A549 (cell line): ENCODE results near the gene MINPP1. TPM values are rescaled to one million over a fixed set of nuclear protein-coding genes. Genes with fewer than 3 reads are reported as not detected.
"Not testable (repeated sequence)": the region's sequence is repeated elsewhere in the genome, so short reads cannot be mapped to it uniquely, and the experiment has no call there.

Experiments used
- ATAC-seq, 2 experiments: fragments of 200-7000 bp in 1 of 2; fragments of >200 bp in 1 of 2; cut with Nextera tagmentation in 1 of 2; cut with Tn5 transposase in 1 of 2; 3 replicates each; pipeline versions ENCODE4 v1.8.0 to v1.9.1; 2018 to 2020; ENCODE audit warnings: mild to moderate bottlenecking in 1 of 2, moderate library complexity in 1 of 2
- CTCF ChIA-PET: fragments of 300-600 bp; sonication (Branson Sonifier 250); formaldehyde crosslinking; extraction: SDS; loops from one replicate; lab custom pipeline; 2021; ENCODE audit warnings: antibody characterized with exemption, inconsistent platforms; lab: Yijun Ruan, JAX
- POLR2A ChIA-PET: fragments of 350-600 bp; formaldehyde crosslinking; extraction: SDS; loops from one replicate; lab custom pipeline; 2021; ENCODE audit warnings: antibody characterized with exemption, inconsistent platforms; lab: Yijun Ruan, JAX
- DNase-seq, 2 experiments: peaks; one replicate each; pipeline versions ENCODE4 v3.0.0 to v3.0.0-alpha.2; 2011 to 2016; ENCODE audit warnings: low read depth in 1 of 2, low spot score in 1 of 2
- FAIRE-seq: peaks from 2 replicates; lab custom pipeline; 2011; peaks lifted over from hg19 to GRCh38; lab: Jason Lieb, UNC
- H3K27ac ChIP-seq, 2 experiments: fragments of >200 bp; sonication (Bioruptor Twin); formaldehyde crosslinking; 3 replicates each; pipeline ENCODE4 v1.5.1; 2016 to 2017
- H3K4me1 ChIP-seq: fragments of >200 bp; sonication (Bioruptor Twin); formaldehyde crosslinking; 3 replicates; pipeline ENCODE4 v1.6.1; 2016
- H3K4me2 ChIP-seq: fragments of >200 bp; sonication (Bioruptor Twin); formaldehyde crosslinking; 3 replicates; pipeline ENCODE4 v1.6.1; 2016
- H3K4me3 ChIP-seq: fragments of >200 bp; sonication (Bioruptor Twin); formaldehyde crosslinking; 3 replicates; pipeline ENCODE4 v1.5.1; 2016
- H3K9me3 ChIP-seq: fragments of >200 bp; sonication (Bioruptor Twin); formaldehyde crosslinking; 3 replicates; pipeline ENCODE4 v1.6.1; 2016
- CEBPB ChIP-seq, 2 experiments: fragments of >200 bp in 1 of 2; sonication (Bioruptor Twin) in 1 of 2; formaldehyde crosslinking in 1 of 2; IDR thresholded peaks; 2 replicates each; pipeline ENCODE4 v1.6.1; 2012 to 2016
- EP300 ChIP-seq, 2 experiments: fragments of >200 bp; sonication (Bioruptor Twin); formaldehyde crosslinking; IDR thresholded peaks; 2 replicates in 1 of 2; 3 replicates in 1 of 2; pipeline ENCODE4 v1.6.1; 2016 to 2017
- GATA3 ChIP-seq: IDR thresholded peaks from 2 replicates; pipeline ENCODE4 v1.6.1; 2012; ENCODE audit warnings: borderline replicate concordance
- HMGXB4 ChIP-seq: fragments of 250-450 bp; sonication (Bioruptor Pico); IDR thresholded peaks from 2 replicates; pipeline ENCODE4 v1.5.0; 2021; ENCODE audit warnings: mild to moderate bottlenecking, moderate library complexity, borderline replicate concordance
- MAFK ChIP-seq: fragments of 450-650 bp; IDR thresholded peaks from 2 replicates; pipeline ENCODE4 v1.6.1; 2014; ENCODE audit not compliant: partially characterized antibody
- PBX3 ChIP-seq: IDR thresholded peaks from 2 replicates; pipeline ENCODE4 v1.6.1; 2012
- RFX5 ChIP-seq: fragments of 450-650 bp; IDR thresholded peaks from 2 replicates; pipeline ENCODE4 v1.7.1; 2014; ENCODE audit warnings: antibody characterized with exemption, mild to moderate bottlenecking, moderate library complexity
- WGBS: methylation state at CpG from one replicate; pipeline ENCODE4 v1.1.6; 2017; ENCODE audit errors: missing lambda C conversion rate; 5-methylcytosine and 5-hydroxymethylcytosine counted together
- polyA plus RNA-seq, 4 experiments: library from polyadenylated mRNA; depleted of rRNA in 3 of 4; stranded (reverse); fragments of >200 nt; fragmentation: RNase III in 1 of 4; extraction: RNeasy Plus Mini Kit Qiagen cat#74134 plus additional on column Dnase treatment in 1 of 4; gene quantifications; 2 replicates in 3 of 4; 3 replicates in 1 of 4; pipeline ENCODE4 v1.2.3, GENCODE V29; 2011 to 2017
- TF ChIP-seq, protein P1 (sequence below): fragments of 200-600 bp; sonication (generic); IDR thresholded peaks from 2 replicates; pipeline ENCODE4 v1.6.1; 2016; ENCODE audit warnings: antibody characterized with exemption, mild to moderate bottlenecking, moderate library complexity
- TF ChIP-seq, protein P2 (sequence below): IDR thresholded peaks from 2 replicates; pipeline ENCODE4 v1.6.1; 2012

Gene MINPP1
- polyA plus RNA-seq, 2 of the 4 experiments (the other 2 are of a cell fraction): 28.4 to 31.4 TPM

- H3K9me3 ChIP-seq, FAIRE-seq, H3K27ac ChIP-seq, H3K4me1 ChIP-seq, CTCF ChIA-PET, POLR2A ChIA-PET, H3K4me2 ChIP-seq, ATAC-seq: not testable (repeated sequence)
- WGBS: 86% methylated on average over 2 of the region's 2 CpGs
- peak; percentile 56 for TF ChIP-seq MAFK
- TF ChIP-seq, all 56 proteins: peak for 1; not testable (repeated sequence) for 55
- H3K4me3 ChIP-seq, DNase-seq: not testable (repeated sequence)
Measured at GRCh38 chr10:87492450-87492849, 12.2 kb upstream of the MINPP1 start.

DNA sequence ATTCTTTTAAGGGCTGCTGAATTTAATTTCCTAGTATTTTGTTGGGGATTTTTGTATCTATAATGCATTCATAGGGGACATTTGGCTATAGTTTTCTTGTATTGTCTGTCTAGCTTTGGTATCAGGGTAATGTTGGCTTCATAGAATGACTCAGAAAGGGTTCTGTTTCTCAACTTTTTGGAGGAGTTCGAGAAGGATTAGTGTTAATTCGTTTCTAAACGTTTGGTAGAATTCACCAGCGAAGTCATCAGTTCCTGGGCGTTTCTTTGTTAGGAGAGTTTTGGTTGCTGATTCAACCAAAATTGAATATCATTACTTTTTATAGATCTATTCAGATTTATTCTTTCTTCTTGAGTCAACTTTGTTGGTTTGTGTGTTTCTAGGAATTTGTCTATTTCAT is 9.2 kb upstream of the MINPP1 start:
- FAIRE-seq, DNase-seq, H3K9me3 ChIP-seq, ATAC-seq, H3K4me2 ChIP-seq, CTCF ChIA-PET, POLR2A ChIA-PET, H3K27ac ChIP-seq, H3K4me3 ChIP-seq: not testable (repeated sequence)
- peaks cover 16% of the 10 kb centered on the region for H3K4me1 ChIP-seq
- 28% methylated on average over 5 of the region's 5 CpGs for WGBS

- POLR2A ChIA-PET: not testable (repeated sequence)
Measured at GRCh38 chr10:87497386-87497785, 7.3 kb upstream of the MINPP1 start.

GRCh38 chr10:87498106-87498789 is 6.4 kb upstream of the MINPP1 start:
- POLR2A ChIA-PET, H3K27ac ChIP-seq, H3K4me3 ChIP-seq, CTCF ChIA-PET, H3K9me3 ChIP-seq, FAIRE-seq: not testable (repeated sequence)
- Histone ChIP-seq H3K4me2 (peak overlapping the region; percentile 65), H3K4me1 (peaks cover 24% of the 10 kb centered on the region)
- DNase-seq (peak in 1 of 2 experiments; percentile 37), ATAC-seq (peak; percentile 91 to 93)
- WGBS: 24% methylated on average over 3 of the region's 4 CpGs
- TF ChIP-seq RFX5: peak; percentile 97

More at GRCh38 chr10:87497386-87497785, 7.3 kb upstream of the MINPP1 start:
- DNase-seq, CTCF ChIA-PET, ATAC-seq, H3K4me2 ChIP-seq, H3K27ac ChIP-seq, FAIRE-seq, H3K4me3 ChIP-seq, H3K9me3 ChIP-seq: not testable (repeated sequence)
- H3K4me1 ChIP-seq: peaks cover 24% of the 10 kb centered on the region
- WGBS: 57% methylated on average over 2 of the region's 2 CpGs

DNA sequence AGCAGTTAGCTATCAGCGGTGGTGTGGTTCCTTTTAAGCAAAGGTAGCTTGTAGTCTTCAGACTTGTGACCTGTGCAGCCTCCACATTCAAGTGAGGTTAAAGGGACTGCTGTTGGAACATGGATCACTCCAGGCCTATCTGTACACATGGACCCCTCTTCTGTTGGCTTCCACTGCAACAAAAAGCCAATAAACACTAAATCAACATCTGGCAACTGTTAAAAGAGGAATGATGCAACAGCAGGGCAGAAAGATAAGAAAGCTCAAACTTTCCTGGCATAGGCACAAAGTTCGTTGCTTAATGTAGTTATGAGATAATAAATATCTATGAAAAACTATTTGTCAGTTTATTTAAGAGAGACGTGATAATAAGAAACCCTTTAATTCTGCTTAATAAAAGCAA is 4.0 kb upstream of the MINPP1 start:
- Histone ChIP-seq H3K27ac (peak overlapping the region in 1 of 2 experiments; percentile 67; a peak in 3 of 6 replicates), H3K9me3 (no peaks in the 10 kb centered on the region), H3K4me2 (peak overlapping the region; percentile 24), H3K4me1 (peaks cover 29% of the 10 kb centered on the region), H3K4me3 (no peak overlapping the region)
- TF ChIP-seq EP300 (IDR thresholded peaks at IDR 0.05): no peak
- no peak for TF ChIP-seq HMGXB4
- no peak for TF ChIP-seq PBX3
- TF ChIP-seq, protein P1, sequence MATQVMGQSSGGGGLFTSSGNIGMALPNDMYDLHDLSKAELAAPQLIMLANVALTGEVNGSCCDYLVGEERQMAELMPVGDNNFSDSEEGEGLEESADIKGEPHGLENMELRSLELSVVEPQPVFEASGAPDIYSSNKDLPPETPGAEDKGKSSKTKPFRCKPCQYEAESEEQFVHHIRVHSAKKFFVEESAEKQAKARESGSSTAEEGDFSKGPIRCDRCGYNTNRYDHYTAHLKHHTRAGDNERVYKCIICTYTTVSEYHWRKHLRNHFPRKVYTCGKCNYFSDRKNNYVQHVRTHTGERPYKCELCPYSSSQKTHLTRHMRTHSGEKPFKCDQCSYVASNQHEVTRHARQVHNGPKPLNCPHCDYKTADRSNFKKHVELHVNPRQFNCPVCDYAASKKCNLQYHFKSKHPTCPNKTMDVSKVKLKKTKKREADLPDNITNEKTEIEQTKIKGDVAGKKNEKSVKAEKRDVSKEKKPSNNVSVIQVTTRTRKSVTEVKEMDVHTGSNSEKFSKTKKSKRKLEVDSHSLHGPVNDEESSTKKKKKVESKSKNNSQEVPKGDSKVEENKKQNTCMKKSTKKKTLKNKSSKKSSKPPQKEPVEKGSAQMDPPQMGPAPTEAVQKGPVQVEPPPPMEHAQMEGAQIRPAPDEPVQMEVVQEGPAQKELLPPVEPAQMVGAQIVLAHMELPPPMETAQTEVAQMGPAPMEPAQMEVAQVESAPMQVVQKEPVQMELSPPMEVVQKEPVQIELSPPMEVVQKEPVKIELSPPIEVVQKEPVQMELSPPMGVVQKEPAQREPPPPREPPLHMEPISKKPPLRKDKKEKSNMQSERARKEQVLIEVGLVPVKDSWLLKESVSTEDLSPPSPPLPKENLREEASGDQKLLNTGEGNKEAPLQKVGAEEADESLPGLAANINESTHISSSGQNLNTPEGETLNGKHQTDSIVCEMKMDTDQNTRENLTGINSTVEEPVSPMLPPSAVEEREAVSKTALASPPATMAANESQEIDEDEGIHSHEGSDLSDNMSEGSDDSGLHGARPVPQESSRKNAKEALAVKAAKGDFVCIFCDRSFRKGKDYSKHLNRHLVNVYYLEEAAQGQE: no peak
- TF ChIP-seq, protein P2, sequence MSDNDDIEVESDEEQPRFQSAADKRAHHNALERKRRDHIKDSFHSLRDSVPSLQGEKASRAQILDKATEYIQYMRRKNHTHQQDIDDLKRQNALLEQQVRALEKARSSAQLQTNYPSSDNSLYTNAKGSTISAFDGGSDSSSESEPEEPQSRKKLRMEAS: no peak
- TF ChIP-seq CEBPB (IDR thresholded peaks at IDR 0.05): peak; percentile 67 to 71; a peak in 3 of 4 replicates
- peak; percentile 42 for TF ChIP-seq GATA3
- ATAC-seq: no peak
- CTCF ChIA-PET: no interaction called here
- FAIRE-seq: no peak
- POLR2A ChIA-PET: no interaction called here
- DNase-seq: peak in 1 of 2 experiments; percentile 22
- WGBS: 28% methylated on average over 3 of the region's 3 CpGs
